HG03097 (cell line): ENCODE measurements around the gene MAPK1.

Experiments
- ATAC-seq: cut with Tn5 transposase; IDR thresholded peaks from one replicate; pipeline ENCODE4 v1.9.1; 2021; ENCODE audit not compliant: unreplicated experiment, low FRiP score

MAPK1 gene

DNA sequence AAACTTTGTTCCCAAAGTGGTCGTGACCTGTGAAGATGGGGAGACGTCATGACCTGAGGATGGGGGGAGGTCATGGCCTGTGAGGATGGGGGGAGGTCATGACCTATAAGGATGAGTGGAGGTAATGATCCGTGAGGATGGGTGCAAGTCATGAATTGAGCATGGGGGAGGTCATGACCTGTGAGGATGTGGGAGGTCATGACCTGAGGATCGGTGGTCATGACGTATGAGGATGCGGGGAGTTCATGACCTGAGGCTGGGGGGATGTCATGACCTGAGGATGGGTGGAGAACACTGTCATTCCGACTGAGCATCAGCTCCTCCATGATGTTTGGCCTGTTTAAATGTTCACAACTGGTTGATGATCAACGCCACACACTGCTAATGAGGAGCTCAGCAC lies 157.8 kb downstream of the MAPK1 start:
- no peak for ATAC-seq

DNA sequence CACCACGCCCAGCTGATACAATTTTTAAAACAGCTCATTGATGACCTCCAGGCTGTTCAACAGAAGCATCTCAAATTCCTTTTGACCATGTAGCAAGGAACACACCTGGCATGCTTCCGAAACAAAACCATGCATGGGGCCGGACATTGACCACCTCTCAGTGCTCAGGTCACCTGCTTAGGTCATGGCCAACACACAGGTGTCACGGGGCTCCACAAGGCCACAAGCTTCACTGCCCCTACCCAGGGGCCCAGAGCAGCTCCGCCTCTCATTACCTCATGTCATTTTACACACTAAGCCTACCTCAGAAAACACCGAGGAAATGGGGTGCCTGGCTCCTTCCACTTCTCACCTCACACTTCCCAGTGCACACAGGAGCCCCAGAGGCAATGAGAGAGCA lies 158.5 kb downstream of the MAPK1 start:
- ATAC-seq = no peak

DNA sequence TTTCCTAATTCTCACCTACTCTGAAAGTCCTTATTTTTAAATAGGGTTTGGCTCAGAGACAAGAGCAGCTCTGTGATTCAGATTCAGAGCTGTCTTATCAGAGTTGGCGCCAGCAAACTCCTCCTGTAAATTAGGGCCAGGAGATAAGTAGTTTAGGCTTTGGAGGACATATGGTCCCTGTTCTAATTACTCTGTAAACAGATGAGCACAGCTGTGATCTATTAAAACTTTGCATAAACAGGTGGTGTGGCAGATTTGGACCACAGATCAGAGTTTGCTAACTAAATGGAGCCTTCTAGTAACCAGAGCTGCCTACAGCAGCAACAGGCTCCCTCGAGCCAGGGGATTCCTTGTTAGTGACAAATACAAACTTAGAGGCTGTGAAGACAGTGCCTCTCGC lies 159.8 kb downstream of the MAPK1 start:
- no peak for ATAC-seq
